GM12872 (cell line): ENCODE data around the gene SHMT1.

Experiments
- TF ChIP-seq, protein P1 (sequence below): IDR thresholded peaks from 3 replicates; pipeline ENCODE4 v1.5.1; 2011; ENCODE audit warnings: low read depth, mild to moderate bottlenecking, low read length, moderate library complexity; ENCODE audit not compliant: insufficient read depth

SHMT1 gene

DNA sequence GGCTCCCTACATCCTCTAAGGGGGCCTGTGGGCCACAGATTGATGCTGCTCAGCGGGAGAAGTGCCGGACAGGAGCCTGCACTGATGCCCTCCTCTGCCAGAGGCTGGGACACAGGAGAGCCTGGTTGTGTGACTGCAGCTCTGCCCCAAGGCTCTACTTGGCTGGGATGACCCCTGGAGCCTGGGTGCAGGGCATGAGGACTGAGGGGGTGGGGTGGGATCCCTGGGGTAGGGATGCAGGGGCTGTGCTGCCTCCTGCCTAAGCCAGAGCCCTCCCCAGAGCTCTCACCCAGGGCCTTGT lies 14.8 kb upstream of the SHMT1 start:
- TF ChIP-seq, protein P1, sequence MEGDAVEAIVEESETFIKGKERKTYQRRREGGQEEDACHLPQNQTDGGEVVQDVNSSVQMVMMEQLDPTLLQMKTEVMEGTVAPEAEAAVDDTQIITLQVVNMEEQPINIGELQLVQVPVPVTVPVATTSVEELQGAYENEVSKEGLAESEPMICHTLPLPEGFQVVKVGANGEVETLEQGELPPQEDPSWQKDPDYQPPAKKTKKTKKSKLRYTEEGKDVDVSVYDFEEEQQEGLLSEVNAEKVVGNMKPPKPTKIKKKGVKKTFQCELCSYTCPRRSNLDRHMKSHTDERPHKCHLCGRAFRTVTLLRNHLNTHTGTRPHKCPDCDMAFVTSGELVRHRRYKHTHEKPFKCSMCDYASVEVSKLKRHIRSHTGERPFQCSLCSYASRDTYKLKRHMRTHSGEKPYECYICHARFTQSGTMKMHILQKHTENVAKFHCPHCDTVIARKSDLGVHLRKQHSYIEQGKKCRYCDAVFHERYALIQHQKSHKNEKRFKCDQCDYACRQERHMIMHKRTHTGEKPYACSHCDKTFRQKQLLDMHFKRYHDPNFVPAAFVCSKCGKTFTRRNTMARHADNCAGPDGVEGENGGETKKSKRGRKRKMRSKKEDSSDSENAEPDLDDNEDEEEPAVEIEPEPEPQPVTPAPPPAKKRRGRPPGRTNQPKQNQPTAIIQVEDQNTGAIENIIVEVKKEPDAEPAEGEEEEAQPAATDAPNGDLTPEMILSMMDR: no peak

DNA sequence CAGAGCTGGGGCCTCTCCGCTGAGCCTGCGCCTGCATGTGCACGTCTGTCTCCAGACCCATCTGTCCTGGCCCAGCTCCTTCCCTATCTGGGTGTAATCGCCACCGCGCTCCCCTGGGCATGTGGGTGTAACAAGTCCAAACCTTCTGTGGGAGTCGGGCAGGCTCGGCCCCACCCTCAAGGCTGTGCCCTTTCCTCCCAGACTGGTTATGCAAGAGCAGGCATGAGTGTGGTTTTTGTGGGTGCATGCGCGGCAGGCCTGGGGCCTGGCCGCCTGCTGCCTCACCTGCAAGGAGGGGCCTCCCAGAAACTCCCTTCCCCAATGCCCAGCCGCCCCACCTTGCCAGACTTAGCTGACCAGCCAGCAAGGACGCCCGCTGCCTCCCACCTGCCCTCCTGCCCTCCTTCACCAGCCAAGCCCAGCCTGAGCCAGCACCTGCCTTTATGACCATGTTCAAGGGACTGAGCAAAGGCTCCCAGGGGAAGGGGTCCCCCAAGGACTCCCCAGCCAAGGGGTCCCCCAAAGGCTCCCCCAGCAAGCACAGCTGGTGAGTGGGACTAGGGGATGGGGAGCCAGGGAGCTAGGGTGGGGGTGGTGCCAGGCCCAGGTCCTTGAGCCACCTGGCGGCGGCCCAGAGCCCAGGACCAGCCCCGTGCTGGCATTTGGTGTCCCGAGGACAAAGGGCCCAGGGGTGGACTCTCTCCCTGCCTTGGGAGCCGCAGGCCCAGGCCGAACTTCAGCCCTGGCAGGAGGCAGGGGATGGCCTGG lies 14.3 kb upstream of the SHMT1 start, which contains the start of gene EVPLL:
EVPLL (plus strand) TSS at position 342 of the 768 bp plus-strand sequence. CDS start 3,160 bp downstream, outside the sequence.
- TF ChIP-seq, protein P1: no peak

DNA sequence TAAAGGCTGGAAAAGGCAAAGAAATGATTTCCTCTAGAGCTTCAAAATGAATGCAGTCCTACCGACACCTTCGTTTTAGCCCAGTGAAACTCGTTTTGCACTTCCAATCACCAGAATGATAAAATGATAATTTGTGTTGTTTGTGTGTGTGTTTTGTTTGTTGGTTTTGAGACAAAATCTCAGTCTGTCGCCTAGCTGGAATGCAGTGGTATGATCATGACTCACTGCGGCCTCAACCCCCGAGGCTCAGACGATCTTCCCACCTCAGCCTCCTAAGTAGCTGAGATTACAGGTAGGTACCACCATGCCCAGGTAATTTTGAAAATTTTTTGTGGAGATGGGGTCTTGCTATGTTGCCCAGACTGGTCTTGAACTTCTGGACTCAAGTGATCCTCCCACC lies 10.9 kb upstream of the SHMT1 start:
- TF ChIP-seq, protein P1: no peak

DNA sequence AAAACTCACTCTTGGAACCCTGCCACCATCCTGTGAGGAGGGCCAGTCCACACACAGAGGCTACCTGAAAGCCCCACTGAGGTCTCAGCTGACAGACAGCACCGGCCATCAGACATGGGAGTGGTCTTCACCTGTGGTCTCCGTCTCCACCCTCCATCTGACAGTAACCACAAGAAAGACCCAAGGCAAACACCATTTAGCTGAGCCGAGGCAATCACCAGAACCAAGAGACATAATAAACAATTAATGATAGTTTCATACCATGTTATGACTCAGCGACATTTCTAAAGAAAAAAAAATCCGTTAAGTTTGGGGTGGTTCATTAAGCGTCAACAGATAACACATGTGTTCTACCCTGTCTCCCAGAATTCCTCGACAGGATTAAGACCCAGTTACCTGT lies 8.1 kb upstream of the SHMT1 start:
- TF ChIP-seq, protein P1: no peak

DNA sequence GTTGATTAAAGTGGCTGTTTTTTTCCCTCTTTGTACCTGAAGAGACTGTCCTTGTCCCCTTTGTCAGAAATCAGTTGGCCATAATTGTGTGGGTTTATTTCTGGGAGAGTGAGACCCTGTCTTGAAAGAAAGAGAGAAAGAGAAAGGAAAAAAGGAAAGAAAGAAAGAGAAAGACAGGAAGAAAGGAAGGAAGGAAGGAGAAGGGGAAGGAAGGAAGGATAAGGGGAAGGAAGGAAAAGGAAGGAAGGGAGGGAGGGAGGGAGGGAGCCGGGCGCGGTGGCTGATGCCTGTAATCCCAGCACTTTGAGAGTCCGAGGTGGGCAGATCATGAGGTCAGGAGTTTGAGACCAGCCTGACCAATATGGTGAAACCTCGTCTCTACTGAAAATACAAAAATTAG lies 7.4 kb upstream of the SHMT1 start:
- TF ChIP-seq, protein P1: no peak

DNA sequence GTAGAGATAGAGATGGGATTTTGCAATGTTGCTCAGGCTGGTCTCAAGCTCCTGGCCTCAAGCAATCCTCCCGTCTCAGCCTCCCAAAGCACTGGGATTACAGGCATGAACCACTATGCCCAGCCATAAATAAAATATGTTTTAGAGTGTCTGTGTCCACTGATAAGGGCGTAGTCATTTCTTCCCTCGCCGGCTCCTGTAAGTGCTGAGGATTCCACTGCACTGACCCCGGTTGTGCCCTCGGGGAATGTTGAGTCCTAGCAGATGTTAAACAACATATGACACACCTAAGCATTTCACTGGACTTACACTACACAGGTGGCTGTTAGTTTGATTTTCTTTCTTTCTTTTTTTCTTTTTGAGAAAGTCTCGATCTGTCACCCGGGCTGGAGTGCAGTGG lies 5.6 kb upstream of the SHMT1 start:
- TF ChIP-seq, protein P1: no peak

DNA sequence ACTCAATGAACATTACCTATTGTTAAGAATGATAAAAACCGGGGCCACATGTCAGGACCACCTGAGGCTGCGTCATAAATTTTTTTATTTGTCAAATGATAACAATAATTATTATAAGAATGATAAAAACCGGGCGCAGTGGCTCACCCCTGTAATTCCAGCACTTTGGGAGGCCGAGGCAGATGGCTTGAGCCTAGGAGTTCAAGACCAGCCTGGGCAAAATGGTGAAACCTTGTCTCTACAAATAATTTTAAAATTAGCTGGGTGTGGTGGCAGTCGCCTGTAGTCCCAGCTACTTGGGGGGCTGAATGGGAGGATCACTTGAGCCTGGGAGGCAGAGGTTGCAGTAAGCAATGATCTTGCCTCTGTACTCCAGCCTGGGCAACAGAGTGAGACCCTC lies 816 bp upstream of the SHMT1 start:
- TF ChIP-seq, protein P1: no peak
